Measurements from ENCODE around the gene RNF25.

Gene RNF25

GRCh38 chr2:218671654-218672566, at the start of gene RNF25, which contains the start of gene STK36:
RNF25 (minus strand) TSS chr2:218672002; CDS start chr2:218671970, 32 bp downstream.
STK36 (plus strand) TSS chr2:218672086; CDS start chr2:218672830, 744 bp downstream.
- peak within 1 kb of the TSS; percentile 98 to 100 (median 98) for H3K4me3 Mint-ChIP-seq
- no peaks in the 10 kb centered on the region for H3K9me3 Mint-ChIP-seq
- no peak for TF ChIP-seq CTCF (IDR thresholded peaks at IDR 0.05; ENCODE audit: unreplicated experiment in 3 of 3)
- H3K36me3 Mint-ChIP-seq (ENCODE audit: low read depth): peaks cover 40% of the 10 kb centered on the region
- no peaks in the 10 kb centered on the region for H3K27me3 Mint-ChIP-seq (ENCODE audit: low read depth)
- peak within 1 kb of the TSS; percentile 98 to 100 (median 99) for H3K27ac Mint-ChIP-seq
- H3K4me1 Mint-ChIP-seq: peaks cover 19% of the 10 kb centered on the region

GRCh38 chr2:218721488-218721887, 49.7 kb upstream of the RNF25 start:
- Mint-ChIP-seq H3K27me3 (ENCODE audit: low read depth) (no peaks in the 10 kb centered on the region), H3K36me3 (ENCODE audit: low read depth) (peaks cover 57% of the 10 kb centered on the region), H3K4me1 (no peaks in the 10 kb centered on the region), H3K4me3 (no peak overlapping the region), H3K27ac (no peak overlapping the region), H3K9me3 (peaks cover 7% of the 10 kb centered on the region)
- TF ChIP-seq CTCF (IDR thresholded peaks at IDR 0.05; ENCODE audit: unreplicated experiment in 3 of 3): no peak

GRCh38 chr2:218720048-218721041, 48.5 kb upstream of the RNF25 start:
- peaks cover 52% of the 10 kb centered on the region for H3K36me3 Mint-ChIP-seq (ENCODE audit: low read depth)
- no peak for TF ChIP-seq CTCF (IDR thresholded peaks at IDR 0.05; ENCODE audit: unreplicated experiment in 3 of 3)
- no peaks in the 10 kb centered on the region for H3K4me1 Mint-ChIP-seq
- no peak overlapping the region for H3K4me3 Mint-ChIP-seq
- H3K27me3 Mint-ChIP-seq (ENCODE audit: low read depth): no peaks in the 10 kb centered on the region
- no peaks in the 10 kb centered on the region for H3K9me3 Mint-ChIP-seq
- no peak overlapping the region for H3K27ac Mint-ChIP-seq

- Mint-ChIP-seq H3K9me3 (no peaks in the 10 kb centered on the region), H3K36me3 (ENCODE audit: low read depth) (peaks cover 52% of the 10 kb centered on the region), H3K4me3 (no peak overlapping the region), H3K27me3 (ENCODE audit: low read depth) (no peaks in the 10 kb centered on the region), H3K27ac (no peak overlapping the region), H3K4me1 (no peaks in the 10 kb centered on the region)
- TF ChIP-seq CTCF (IDR thresholded peaks at IDR 0.05; ENCODE audit: unreplicated experiment in 3 of 3): no peak
These were observed 47.7 kb upstream of the RNF25 start for GRCh38 chr2:218719457-218719856.

GRCh38 chr2:218718058-218718457, 46.3 kb upstream of the RNF25 start:
- H3K9me3 Mint-ChIP-seq: no peaks in the 10 kb centered on the region
- no peak overlapping the region for H3K4me3 Mint-ChIP-seq

More at GRCh38 chr2:218718058-218718457, 46.3 kb upstream of the RNF25 start:
- Mint-ChIP-seq H3K27me3 (ENCODE audit: low read depth) (no peaks in the 10 kb centered on the region), H3K4me1 (no peaks in the 10 kb centered on the region), H3K27ac (no peak overlapping the region), H3K36me3 (ENCODE audit: low read depth) (peaks cover 39% of the 10 kb centered on the region)
- no peak for TF ChIP-seq CTCF (IDR thresholded peaks at IDR 0.05; ENCODE audit: unreplicated experiment in 3 of 3)
